Choroid plexus epithelial cell (primary cell): ENCODE results near the gene ST6GALNAC3.

Experiments
- DNase-seq: peaks from one replicate; pipeline ENCODE4 v3.0.0-alpha.2; 2010; ENCODE audit warnings: low read depth
- H3K4me3 ChIP-seq: 2 replicates; pipeline ENCODE4 v1.5.1; 2011; ENCODE audit warnings: low read depth, mild to moderate bottlenecking, control low read depth, low read length, moderate library complexity
- TF ChIP-seq, protein P1 (sequence below): conservative IDR thresholded peaks from 2 replicates; pipeline ENCODE4 v1.5.1; 2011; ENCODE audit warnings: low read depth, mild to moderate bottlenecking, control low read depth, inconsistent platforms, low read length, moderate library complexity

Gene ST6GALNAC3

DNA sequence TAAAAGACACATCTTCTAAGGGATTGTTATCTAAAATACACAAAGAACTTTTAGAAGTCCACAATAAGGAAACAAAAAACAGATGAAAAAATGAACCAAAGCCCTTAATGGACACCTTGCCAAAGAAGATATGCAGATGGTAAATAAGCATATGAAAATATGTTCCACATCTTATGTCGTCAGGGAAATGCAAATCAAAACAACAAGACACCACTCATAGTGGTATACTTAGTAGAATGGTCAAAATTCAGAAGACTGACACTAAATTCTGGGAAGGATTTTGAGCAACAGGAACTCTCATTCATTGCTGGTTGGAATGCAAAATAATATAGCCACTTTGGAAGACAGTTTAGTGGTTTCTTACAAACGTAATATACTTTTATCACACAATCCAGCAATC, 587.0 kb downstream of the ST6GALNAC3 start:
- TF ChIP-seq, protein P1, sequence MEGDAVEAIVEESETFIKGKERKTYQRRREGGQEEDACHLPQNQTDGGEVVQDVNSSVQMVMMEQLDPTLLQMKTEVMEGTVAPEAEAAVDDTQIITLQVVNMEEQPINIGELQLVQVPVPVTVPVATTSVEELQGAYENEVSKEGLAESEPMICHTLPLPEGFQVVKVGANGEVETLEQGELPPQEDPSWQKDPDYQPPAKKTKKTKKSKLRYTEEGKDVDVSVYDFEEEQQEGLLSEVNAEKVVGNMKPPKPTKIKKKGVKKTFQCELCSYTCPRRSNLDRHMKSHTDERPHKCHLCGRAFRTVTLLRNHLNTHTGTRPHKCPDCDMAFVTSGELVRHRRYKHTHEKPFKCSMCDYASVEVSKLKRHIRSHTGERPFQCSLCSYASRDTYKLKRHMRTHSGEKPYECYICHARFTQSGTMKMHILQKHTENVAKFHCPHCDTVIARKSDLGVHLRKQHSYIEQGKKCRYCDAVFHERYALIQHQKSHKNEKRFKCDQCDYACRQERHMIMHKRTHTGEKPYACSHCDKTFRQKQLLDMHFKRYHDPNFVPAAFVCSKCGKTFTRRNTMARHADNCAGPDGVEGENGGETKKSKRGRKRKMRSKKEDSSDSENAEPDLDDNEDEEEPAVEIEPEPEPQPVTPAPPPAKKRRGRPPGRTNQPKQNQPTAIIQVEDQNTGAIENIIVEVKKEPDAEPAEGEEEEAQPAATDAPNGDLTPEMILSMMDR, result no peak
- no peak overlapping the region for H3K4me3 ChIP-seq
- DNase-seq, result no peak

DNA sequence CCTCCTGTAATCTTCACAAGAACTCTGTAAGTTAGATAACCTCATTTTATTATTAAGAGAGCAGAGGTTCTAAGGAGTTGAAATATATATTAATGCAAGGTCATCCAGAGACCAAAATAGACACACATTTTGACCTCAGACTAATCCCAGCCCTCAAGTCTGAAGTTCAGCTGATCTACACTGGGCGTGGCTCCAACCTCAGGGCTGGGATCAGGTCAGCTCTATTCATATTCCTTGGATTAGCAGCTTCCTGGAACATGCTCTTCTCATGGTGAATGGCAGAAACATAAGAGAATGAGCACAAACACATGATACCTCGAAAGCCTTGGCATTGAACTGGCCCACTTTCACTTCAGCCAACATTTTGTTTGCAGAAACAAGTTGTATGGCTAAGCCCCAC, 592.0 kb downstream of the ST6GALNAC3 start:
- TF ChIP-seq, protein P1, result no peak
- DNase-seq, result no peak
- no peak overlapping the region for H3K4me3 ChIP-seq

- TF ChIP-seq, protein P1, result no peak
- peak; percentile 13 for DNase-seq
- no peak overlapping the region for H3K4me3 ChIP-seq
Observed at GRCh38 chr1:76668046-76668445, 593.5 kb downstream of the ST6GALNAC3 start.

- DNase-seq, result no peak
- no peak overlapping the region for H3K4me3 ChIP-seq
- TF ChIP-seq, protein P1, result no peak
Observed at GRCh38 chr1:76669131-76669530, 594.6 kb downstream of the ST6GALNAC3 start.

DNA sequence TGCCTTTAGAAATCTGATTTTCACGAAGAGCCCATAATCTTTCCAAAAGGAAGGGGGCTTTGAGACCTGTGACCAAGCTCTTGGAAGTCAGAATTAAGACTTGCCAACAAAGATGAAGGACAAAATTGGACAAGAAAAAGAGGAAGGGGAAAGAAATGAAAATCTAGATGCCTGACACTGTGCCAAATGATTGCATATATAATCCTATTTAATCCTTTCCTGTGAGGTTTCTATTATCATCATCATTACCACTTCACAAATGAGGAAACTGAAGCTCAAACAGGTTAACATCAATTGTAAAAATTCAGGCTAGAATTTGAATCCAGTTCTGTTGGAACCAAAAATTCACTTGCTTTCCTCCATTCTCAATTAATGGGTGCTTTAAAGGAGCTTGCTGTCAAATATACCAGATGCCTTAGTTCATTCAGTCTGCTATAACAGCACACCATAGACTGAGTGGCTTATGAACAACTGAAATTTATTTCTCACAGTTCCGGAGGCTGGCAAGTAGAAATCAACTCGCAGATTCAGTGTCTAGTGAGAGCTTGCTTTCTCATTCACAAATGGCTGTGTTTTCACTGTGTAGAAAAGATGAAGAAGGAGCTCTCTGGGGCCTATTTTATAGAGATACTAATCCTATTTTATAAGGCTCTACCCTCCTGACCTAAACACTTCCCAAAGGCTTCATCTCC, 595.2 kb downstream of the ST6GALNAC3 start:
- H3K4me3 ChIP-seq, result no peak overlapping the region
- DNase-seq, result no peak
- TF ChIP-seq, protein P1, result no peak

DNA sequence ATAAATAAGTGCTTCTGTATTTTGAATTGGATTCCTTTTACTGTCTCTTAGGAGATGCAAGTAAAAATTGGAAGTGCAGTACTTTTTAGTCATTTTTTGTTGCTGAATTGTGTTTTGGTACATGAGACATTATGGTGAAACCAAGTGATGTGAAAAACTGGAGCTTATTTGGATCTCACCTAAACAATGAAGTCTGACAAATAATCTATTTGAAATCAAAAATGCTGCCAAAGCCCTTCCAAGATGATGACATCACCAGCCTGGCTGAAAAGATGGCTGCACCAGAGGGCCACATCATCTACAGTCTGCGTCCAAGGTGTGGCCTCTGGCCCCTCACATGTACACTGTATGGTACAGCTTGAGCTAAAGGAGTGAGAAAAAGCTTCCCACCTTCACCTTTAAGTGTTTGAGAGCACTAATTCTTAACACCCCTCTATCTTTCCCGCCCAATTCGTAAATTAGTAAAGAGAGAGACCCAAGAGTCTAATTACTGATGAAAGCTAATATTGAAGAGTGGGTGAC, 600.2 kb downstream of the ST6GALNAC3 start:
- no peak for DNase-seq
- H3K4me3 ChIP-seq, result no peak overlapping the region
- TF ChIP-seq, protein P1, result no peak
